GM21423 (cell line): ENCODE data around the gene INTS2.
"Not testable (repeated sequence)": the region's sequence is repeated elsewhere in the genome, so short reads cannot be mapped to it uniquely, and the experiment has no call there.

Source experiments
- ATAC-seq: cut with Tn5 transposase; IDR thresholded peaks from one replicate; pipeline ENCODE4 v1.9.1; 2021; ENCODE audit warnings: mild to moderate bottlenecking, moderate library complexity; ENCODE audit not compliant: unreplicated experiment

Gene INTS2

DNA sequence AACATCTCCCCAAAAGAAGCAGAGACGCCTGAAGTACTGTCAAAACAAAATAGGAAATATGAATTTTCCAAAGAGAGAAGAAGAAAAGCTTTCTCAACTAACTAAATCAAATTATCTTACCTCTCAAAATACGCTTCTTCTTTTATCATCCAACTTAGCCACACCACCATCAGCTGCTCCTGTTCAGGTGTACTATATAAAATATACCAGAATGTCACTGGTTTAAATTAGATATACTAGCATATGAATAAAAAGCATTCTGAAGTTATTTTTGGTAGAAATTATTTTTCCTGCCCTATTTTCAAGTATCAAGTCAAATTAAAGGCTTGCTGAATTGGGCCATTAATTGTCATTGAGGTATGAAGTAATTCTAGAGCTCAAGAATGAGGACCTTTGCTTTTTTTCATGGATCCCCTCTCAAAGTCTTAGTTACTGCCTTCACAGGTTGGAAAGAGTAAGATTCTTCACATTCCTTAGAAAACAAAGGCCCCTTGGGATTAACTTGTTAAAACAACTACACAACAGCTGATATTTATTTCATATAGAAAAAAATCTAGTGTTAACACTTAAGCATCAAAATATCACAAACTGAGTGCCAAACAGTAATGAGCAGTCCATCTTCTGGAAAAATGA lies 30.1 kb downstream of the INTS2 start:
- no peak for ATAC-seq

DNA sequence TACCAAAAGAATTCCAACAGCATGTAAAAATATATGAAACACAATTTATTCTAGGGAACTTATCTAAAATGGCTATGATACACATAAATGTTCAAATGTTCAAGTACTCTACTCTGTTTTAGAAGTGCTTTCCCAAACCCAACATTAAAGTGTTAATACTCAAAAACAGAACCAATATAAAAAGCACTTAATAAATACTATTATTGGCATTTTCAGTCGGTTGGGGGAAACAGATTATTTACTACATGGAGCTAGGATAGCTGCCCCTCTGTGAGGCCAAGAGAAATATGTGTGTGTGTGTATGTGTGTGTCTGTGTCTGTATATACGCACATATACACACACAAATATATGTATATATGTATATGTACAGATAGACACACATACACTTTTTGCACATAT lies 32.4 kb downstream of the INTS2 start:
- no peak for ATAC-seq

DNA sequence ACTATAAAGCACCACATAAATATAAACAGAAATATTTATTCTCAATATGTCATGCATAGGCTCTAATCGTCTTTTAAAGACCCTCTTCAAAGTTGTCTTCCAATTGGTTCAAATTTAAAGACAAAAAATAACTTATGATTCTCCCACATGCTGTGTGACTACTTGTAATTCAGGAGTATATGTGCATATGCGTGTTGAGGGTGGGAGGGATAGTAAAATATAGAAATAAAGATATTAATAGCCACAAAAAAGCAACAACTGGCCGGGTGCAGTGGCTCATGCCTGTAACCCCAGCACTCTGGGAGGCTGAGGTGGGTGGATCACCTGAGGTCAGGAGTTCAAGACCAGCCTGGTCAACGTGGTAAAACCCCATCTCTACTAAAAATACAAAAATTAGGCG lies 33.5 kb downstream of the INTS2 start:
- ATAC-seq = not testable (repeated sequence)

DNA sequence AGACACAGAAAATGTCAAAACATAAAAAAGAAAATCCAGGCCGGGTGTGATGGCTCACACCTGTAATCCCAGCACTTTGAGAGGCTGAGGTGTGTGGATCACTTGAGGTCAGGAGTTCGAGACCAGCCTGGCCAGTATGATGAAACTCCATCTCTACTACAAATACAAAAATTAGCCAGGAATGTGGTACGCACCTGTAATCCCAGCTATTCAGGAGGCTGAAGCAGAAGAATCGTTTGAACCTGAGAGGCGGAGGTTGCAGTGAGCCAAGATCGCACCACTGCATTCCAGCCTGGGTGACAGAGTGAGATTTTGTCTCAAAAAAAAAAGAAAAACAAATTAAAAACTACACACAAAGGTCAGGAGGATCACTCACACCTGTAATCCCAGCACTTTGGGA lies 40.0 kb downstream of the INTS2 start:
- ATAC-seq = not testable (repeated sequence)

DNA sequence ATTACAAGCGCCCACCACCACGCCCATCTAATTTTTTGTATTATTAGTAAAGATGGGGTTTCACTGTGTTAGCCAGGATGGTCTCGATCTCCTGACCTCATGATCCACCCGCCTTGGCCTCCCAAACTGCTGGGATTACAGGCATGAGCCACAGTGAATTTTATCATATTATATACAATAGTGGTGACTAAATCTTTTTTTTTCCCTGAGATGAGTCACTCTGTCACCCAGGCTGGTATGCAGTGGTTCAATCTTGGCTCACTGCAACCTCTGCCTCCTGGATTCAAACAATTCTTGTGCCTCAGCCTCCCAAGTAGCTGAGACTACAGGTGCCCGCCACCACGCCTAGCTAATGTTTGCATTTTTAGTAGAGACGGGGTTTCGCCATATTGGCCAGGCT lies 41.9 kb downstream of the INTS2 start:
- ATAC-seq = not testable (repeated sequence)

DNA sequence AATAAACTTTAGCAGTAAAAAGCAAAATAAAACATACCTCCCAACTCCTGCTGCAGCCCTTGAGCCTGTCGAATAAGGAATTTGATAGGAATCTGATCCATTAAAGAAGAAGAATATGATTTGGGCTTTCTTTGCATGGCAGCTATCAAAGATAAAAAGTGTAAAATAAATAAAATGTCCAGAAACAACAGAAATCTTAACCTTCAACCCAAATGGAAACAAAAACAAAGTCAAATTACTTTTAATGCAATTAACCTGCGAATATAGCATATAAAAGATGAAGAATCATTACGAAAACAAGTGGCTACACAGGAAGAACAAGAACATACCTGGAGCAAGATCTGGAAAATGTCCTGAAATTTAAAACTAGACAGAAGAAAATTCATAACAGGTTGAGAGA lies 42.9 kb downstream of the INTS2 start:
- no peak for ATAC-seq

DNA sequence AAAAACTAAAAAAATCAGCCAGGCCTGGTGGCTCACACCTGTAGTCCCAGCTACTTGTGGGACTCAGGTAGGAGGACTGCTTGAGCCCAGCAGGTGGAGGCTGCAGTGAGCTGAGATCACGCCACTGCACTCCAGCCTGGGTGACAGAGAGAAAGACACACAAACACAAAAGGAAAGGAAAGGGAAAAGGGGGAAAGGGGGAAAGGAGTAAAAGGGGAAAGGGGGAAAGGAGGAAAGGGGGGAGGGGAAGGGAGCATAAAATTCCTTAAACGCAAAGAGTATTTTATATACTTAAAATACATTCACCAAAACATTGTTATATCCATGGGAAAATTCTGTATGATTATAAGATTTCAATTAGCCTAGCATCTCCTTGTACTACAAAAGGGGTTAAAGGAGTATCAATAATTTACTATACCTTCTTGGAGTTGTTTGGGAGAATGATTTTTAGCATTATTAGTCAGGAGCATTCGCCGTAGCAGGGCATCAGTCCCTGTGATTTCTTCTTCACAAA lies 47.1 kb downstream of the INTS2 start:
- no peak for ATAC-seq

DNA sequence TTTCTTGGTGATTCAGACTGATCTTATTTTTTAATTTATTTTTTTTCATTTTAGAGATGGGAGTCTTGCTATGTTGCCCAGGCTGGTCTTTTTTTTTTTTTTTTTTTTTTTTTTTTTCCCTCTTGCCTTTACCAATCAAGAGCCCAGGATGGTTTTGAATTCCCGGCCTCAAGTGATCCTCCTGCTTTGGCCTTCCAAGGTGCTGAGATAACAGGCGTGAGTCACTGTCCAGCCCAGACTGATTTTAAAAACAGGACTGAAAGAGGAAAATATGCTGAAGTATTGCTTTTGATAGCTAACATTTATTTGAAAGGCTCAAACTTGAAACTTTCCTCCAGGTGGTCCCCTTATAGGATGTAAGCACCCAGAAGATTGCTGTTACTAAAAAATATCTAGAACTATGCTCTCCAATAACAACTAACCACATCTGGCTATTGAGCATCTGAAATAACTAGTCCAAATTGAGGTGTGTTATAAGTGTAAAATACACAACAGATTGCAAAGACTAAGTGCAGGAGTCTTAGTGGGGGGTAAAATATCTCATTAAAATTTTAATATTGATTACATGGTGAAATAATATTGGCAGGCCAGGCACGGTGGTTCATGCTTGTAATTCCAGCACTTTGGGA lies 48.7 kb downstream of the INTS2 start:
- no peak for ATAC-seq

DNA sequence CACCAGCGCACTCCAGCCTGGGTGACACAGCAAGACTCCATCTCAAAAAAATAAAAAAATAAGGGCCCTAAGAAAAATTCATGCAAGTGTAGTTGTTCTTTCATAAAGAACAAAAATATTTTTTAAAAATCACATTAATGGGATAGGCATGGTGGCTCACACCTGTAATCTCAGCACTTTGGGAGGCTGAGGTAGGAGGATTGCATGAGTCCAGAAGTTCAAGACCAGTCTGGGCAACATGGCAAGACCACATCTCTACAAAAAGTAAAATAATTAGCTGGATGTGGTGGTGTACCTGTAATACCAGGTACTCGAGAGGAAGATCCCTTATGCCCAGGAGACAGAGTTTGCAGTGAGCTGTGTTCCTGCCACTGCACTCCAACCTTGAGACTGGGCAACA lies 49.3 kb downstream of the INTS2 start:
- ATAC-seq = no peak

DNA sequence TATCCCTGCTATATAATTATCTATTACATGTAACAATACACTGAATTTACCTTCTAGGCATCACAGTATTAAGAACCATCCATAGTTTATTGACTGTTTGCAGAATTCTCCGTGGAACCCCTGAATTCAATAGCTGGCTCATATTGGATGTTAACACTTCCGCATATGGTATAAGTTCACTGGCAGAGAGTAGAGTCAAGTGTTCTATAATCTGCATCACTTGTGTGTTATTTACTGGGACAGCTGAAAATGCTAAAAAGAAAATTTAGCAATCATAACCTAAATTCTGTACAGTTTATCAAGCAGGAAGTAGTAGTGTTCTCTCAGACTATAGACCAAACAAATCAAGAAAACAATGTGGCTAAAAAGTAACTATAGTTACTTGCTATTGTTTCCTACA lies 49.9 kb downstream of the INTS2 start:
- no peak for ATAC-seq

DNA sequence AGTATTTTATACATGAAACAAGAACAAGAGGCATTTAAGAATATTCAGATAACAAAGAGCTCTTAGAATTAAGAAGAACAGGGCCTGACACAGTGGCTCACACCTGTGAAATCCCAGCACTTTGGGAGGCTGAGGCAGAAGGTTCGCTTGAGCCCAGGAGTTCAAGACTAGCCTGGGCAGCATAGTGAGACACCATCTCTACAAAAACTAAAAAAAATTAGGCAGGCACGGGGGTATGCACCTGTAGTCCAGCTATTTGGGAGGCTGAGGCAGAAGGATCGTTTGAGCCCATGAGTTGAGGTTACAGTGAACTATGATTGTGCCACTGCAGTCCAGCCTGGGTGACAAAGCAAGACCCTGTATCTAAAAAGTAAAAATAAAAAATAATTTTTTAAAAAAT lies 52.0 kb downstream of the INTS2 start:
- no peak for ATAC-seq

DNA sequence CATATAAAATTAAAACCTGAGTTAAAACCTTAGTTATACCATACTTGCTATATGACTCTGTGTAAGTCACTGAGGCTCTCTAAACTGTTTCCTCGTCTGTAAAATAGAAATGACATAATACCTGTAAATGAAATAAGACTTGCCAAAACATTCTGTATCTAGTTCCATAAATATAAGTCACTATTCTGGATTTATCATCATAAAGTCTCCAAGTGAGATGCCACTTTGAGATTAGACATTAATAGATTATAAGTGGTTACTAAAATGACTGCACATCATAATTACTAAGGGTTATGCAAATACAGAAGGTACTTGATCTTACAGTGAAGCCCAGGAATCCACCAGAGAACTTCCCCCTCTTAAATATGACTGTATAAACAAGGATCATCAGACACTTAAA lies 52.5 kb downstream of the INTS2 start:
- ATAC-seq = no peak

DNA sequence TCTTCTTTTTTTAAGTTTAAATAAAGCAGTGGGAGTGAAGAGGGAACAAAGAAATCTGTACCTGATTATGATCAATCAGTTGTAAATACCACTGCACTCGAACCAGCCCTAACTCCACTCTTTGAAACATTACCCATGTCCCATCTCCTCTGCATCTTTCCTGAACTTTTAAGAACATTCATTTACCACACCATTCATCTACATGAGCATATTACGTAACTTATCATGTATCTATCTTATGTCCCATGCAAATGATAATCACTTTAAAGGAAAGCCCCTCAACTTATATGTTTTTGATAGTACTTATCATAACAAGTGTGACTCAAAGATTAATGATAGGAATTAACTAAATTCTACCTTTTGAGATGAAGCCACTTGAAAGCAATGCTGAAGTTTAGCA lies 53.7 kb downstream of the INTS2 start:
- no peak for ATAC-seq

DNA sequence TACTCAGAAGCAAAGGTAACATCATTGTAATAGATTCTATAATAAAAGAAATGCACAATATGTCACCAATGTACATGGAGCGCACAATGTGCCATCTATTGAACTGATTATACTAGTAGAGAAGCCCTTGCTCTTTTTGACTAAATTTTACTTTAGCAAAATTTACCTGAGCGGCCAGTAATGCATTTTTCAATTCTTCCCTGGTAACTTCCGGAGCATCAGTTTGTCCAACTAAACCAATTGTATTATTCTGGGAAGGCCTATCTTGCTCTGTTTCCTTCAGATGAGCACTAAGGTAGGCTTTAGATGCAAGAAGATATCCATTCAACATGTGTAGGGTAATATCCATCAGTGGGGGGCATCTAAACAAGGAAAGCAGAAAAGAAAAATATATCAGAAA lies 55.7 kb downstream of the INTS2 start:
- no peak for ATAC-seq

DNA sequence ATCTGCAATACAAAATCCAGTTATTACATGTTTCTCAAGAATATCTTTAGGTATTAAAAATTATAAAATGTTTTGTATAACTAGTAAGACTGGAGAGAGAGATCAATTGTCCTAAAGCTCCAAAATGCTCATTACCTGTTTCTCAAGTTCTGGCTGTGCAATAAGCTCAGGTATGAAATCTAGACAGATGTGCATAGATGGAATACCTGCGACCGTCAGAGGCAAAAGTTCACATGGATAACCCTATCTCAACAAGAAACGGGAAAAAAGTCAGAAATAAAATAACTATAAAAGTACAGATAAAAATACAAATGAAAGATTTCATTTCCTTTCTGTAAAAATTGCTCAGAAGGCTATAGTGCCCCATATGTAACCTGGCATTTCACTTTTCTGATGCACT lies 58.6 kb downstream of the INTS2 start:
- no peak for ATAC-seq

DNA sequence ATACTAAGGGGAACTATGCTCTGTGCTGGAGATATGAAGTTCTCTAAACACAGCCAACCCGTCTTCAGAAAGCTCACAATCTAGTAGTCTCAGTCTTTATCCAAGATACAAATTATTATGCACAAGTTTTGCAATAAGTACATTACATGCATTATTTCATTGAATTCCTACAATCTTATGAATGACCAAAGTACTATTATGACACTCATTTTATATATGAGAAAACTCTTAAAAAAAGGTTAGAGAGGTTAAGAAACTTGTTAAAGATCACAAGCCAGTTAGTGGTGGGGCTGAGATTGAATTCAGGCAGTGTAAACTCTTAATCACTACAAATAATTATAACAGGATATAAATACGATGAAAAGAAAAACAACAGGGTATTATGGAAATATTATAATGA lies 59.7 kb downstream of the INTS2 start:
- ATAC-seq = no peak

DNA sequence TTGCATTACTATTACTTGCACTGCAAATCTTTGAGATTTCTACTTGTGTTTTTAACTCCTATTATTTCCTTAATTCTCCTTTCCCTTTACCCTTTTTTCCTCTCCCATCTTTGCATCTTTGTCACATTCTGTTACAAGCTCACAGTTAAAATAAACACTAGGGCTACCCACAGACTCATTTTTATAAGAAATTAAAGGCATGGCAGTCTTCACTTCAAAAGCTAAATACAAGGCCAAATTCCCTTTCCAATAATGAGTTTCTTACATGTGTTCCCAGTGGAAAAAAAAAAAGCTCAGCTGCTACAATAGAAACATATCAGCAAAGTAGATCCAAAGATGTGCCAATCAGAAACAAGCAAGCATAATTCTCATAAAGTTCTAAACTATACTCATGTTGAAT lies 60.7 kb downstream of the INTS2 start:
- no peak for ATAC-seq

DNA sequence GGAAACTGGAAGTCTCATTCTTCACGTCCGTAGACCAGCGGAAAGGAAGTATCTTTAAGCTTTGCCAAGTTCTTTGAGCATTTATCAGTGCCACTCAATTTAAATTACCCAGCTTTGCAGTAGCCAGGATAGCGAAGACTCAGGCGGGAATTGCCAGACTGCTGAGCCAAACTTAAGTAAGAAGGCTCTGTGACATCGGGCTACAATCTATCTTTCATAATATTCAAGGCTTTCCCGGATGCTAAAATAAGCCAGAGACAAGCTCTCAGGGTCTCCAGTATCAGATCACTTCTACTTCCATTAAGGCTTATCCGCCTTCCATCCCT lies 64.0 kb downstream of the INTS2 start:
- ATAC-seq = peak; percentile 10

DNA sequence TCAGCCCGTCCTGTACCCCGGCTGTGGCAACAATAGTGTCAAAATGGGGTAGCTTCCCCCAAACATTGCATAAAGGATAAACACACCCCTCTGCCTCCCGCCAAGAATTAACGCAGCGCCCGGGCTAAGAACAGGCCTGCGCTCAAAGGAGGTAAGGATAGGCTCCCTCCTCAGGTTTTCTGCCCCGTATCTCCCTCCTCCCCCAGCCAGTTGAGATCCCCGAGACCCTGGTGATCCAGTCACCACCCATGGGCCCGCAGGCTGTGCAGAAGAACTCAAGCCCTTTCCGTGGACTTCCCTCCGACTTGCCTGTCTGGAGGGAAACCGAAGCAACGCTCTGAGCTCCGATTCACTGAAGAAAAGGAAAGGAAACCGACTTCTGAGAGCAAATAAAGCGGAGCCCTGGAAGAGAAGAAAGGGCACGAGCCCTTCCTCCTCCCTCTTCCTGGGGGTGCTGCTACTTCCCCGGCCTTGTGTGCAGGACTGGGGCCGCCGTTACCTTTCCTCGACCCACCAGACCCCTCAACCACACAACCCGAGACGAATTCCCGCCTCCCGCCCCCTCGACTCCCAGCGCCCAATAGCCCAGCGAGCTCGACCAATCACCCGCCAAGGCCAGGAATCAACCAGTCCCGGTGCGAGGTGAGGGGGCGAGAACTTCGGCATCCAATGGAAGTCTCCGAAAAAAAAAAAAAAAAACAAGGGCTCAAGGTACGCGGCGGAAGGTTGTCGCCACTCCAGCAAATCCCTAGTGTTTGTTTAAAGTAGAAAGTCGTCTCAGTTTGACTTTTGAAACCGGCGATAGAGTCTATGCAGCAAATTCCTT lies 64.6 kb downstream of the INTS2 start, which contains the start of gene BRIP1:
Gene BRIP1, minus strand, starts transcription at position 554 of the 826 bp plus-strand sequence. CDS start 1,989 bp downstream, outside the sequence.
- peak; percentile 92 for ATAC-seq

DNA sequence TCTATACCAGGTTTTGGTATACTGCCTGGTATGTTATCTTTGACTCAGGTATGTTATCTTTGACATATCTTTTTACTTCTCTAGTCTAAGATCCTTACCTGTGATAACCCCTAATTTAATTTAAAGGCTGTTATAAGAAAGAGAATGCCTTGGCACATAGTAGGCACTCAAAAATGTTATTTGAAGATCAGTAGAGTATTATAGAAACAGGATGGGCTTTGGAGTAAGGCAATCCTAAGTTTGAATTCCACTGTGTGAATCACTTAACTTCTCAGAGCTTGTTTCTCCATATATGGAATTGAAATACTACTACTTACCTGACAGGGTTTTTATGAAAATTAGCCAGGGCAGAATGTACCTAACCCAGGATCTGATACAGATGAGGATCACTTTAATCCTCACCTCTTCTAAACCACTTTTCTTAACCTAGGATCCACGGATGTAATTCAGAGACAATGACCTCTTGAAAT lies 65.6 kb downstream of the INTS2 start:
- no peak for ATAC-seq

DNA sequence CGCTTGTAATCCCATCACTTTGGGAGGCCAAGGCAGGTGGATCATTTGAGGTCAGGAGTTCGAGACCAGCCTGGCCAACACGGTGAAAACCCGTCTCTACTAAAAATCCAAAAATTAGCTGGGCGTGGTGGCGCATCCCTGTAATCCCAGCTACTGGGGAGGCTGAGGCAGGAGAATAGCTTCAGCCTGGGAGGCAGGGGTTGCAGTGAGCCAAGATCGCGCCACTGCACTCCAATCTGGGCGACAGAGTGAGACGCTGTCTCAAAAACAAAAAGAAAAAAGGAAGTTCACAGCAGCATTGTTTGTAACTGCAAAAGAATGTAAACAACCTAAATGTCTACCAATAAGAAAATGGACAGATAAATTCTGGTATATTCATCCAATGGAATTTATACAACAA lies 67.4 kb downstream of the INTS2 start:
- not testable (repeated sequence) for ATAC-seq

DNA sequence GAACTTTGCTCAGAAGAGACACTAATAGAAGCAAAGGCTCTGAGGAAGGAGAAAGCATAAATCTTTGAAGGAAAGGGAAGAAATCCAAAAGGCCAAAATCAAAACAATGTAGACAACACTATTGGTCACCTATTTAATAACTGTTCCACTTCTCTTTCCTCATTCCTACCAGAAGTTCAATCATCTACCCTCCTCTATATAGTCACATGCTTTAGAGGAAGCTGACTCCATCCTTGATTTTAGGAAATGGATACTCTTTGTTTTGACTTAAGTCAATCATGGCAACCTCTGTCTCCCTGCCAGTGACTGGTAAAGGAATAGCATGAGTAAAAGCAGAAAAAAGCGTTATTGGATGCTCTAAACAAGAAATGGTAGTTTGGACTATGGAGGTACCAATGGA lies 71.7 kb downstream of the INTS2 start:
- ATAC-seq = no peak
